ENCODE data around the gene PTGDS. TPM values are rescaled to one million over a fixed set of nuclear protein-coding genes. Genes with fewer than 3 reads are reported as not detected.

PTGDS gene
- total RNA-seq, 2 experiments from 2014 or later: 40.6 to 41.0 TPM

DNA sequence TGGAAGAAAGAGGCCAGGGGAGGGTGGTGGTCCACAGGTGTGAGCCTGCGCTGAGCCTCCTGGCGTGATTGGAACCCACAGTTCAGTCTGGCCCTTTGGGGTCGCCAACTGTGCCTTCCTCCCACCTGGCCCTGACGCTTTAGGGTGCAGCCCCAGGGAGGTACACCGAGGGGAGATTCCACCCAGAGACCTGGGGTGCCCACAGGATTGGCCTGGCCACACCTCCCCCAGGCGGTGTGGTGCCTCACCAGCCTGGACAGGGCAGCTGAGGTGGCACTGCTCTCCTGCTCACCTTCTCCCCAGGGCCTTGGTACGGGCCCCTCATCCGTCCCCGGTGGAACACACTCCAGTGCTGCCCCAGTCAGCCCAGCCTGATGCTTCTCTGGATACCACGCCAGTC is 20.1 kb downstream of the PTGDS start:
- Histone ChIP-seq H3K4me3 (ENCODE audit: low read length) (peak overlapping the region; percentile 10), H3K9me3 (ENCODE audit: control insufficient read depth in 1 of 2, insufficient read depth in 1 of 2, low read length in 2 of 2) (no peaks in the 10 kb centered on the region), H3K4me1 (ENCODE audit: insufficient read depth, low read length) (peaks cover 81% of the 10 kb centered on the region), H3K27me3 (ENCODE audit: control insufficient read depth in 1 of 2, insufficient read depth in 2 of 2, low read length in 2 of 2) (peaks cover 0 to 4% of the 10 kb centered on the region in 2 experiments), H3K36me3 (ENCODE audit: insufficient read depth, low read length) (peaks cover 10% of the 10 kb centered on the region), H3K27ac (ENCODE audit: low read depth in 1 of 2, low read length in 2 of 2) (peak overlapping the region in 1 of 2 donors; percentile 15)
- Mint-ChIP-seq H3K27me3 (peaks cover 10% of the 10 kb centered on the region), H3K4me1 (ENCODE audit: low read depth) (peaks cover 42% of the 10 kb centered on the region), H3K9me3 (no peaks in the 10 kb centered on the region), H3K4me3 (peak overlapping the region; percentile 70), H3K27ac (peak overlapping the region; percentile 87), H3K36me3 (ENCODE audit: low read depth) (peaks cover 8% of the 10 kb centered on the region)
- intact Hi-C loops (cut with DNase I, micrococcal nuclease): no loop called here
- ATAC-seq (ENCODE audit: poor library complexity) (no peak), DNase-seq (peak in 1 of 14 experiments; percentile 53)
- TF ChIP-seq, protein P1, sequence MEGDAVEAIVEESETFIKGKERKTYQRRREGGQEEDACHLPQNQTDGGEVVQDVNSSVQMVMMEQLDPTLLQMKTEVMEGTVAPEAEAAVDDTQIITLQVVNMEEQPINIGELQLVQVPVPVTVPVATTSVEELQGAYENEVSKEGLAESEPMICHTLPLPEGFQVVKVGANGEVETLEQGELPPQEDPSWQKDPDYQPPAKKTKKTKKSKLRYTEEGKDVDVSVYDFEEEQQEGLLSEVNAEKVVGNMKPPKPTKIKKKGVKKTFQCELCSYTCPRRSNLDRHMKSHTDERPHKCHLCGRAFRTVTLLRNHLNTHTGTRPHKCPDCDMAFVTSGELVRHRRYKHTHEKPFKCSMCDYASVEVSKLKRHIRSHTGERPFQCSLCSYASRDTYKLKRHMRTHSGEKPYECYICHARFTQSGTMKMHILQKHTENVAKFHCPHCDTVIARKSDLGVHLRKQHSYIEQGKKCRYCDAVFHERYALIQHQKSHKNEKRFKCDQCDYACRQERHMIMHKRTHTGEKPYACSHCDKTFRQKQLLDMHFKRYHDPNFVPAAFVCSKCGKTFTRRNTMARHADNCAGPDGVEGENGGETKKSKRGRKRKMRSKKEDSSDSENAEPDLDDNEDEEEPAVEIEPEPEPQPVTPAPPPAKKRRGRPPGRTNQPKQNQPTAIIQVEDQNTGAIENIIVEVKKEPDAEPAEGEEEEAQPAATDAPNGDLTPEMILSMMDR (IDR thresholded peaks at IDR 0.05): no peak
- CTCF ChIA-PET: interaction anchor here (1.8 kb wide), 1 partner anchor 38 kb away, joined by 9 read pairs; no protein-coding TSS in a partner anchor
- POLR2A ChIA-PET: interaction anchor here (1.0 kb wide), 1 partner anchor 244 kb away, joined by 3 read pairs; the partner anchor contains the start of gene TUBB4B

DNA sequence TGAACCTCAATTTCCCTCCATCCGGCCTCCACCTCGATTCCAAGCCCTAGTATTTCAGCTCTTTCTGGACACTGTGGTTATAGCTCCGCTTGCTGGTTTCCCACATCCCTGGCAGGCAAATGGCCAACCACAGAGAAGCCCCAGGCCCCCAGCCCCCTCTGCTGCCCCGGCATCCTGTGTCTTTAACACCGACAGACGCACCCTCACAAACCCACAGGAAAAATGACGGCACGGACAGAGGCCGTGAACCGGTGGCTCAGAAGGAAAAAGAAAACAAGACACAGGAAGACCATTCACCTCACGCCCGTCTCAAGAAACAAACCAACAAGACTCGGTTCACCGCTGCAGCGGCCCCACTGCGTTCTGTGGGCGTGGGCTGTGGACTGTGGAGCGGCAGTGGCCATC is 20.5 kb downstream of the PTGDS start:
- ATAC-seq (ENCODE audit: poor library complexity): peak; percentile 16
- Mint-ChIP-seq H3K9me3 (no peaks in the 10 kb centered on the region), H3K27ac (peak overlapping the region; percentile 87), H3K36me3 (ENCODE audit: low read depth) (peaks cover 8% of the 10 kb centered on the region), H3K4me3 (peak overlapping the region; percentile 70), H3K4me1 (ENCODE audit: low read depth) (peaks cover 39% of the 10 kb centered on the region), H3K27me3 (peaks cover 10% of the 10 kb centered on the region)
- POLR2A ChIA-PET: no interaction called here
- Histone ChIP-seq H3K4me1 (ENCODE audit: insufficient read depth, low read length) (peaks cover 77% of the 10 kb centered on the region), H3K27ac (ENCODE audit: low read depth in 1 of 2, low read length in 2 of 2) (peak overlapping the region in 1 of 2 donors; percentile 15), H3K4me3 (ENCODE audit: low read length) (peak overlapping the region; percentile 10), H3K36me3 (ENCODE audit: insufficient read depth, low read length) (peaks cover 10% of the 10 kb centered on the region), H3K27me3 (ENCODE audit: control insufficient read depth in 1 of 2, insufficient read depth in 2 of 2, low read length in 2 of 2) (peaks cover 0 to 4% of the 10 kb centered on the region in 2 experiments), H3K9me3 (ENCODE audit: control insufficient read depth in 1 of 2, insufficient read depth in 1 of 2, low read length in 2 of 2) (no peaks in the 10 kb centered on the region)
- TF ChIP-seq, protein P1 (IDR thresholded peaks at IDR 0.05): no peak
- CTCF ChIA-PET: no interaction called here
- DNase-seq: peak in 6 of 14 experiments; percentile 20 to 85 (median 50)
- intact Hi-C loops (cut with DNase I, micrococcal nuclease): no loop called here

DNA sequence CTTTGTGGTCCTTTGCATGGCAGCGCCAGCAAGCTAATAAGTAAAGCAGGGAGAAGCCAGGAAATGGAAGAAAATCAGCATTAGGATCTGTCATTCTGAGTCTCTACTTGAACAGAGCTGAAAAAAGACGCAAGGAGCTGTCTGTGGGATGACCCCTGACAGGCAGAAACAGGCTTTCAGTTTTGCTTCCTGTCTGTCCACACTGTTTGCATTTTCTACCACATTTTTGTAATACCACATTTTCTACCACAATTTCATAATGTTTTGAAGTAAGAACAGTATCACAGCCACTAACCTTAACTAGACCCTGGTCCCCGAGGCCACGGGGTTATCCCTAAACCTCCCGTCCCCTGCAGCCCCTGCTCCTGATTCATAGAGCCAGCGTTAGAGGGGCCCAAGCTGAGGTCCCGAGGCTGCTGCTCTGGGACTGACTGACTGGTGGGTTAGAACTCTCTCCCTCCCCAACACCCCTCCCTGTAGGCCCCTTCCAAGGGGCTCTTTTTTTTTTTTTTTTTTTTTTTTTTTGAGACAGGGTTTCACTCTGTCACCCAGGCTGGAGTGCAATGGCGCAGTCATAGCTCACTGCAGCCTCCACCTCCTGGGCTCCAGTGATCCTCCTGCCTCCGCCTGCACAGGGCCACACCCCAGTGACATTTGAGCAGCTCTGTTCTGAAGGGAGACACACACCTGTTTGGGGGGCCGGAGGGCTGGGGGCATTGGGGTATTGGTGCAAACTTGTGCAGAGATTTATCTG is 23.1 kb downstream of the PTGDS start:
- no peak overlapping the region for H3K27ac ChIP-seq (ENCODE audit: low read depth in 1 of 2, low read length in 2 of 2)
- TF ChIP-seq, protein P1 (IDR thresholded peaks at IDR 0.05): no peak
- H3K9me3 ChIP-seq (ENCODE audit: control insufficient read depth in 1 of 2, insufficient read depth in 1 of 2, low read length in 2 of 2): no peaks in the 10 kb centered on the region
- Mint-ChIP-seq H3K4me3 (peak overlapping the region; percentile 30), H3K9me3 (no peaks in the 10 kb centered on the region), H3K4me1 (ENCODE audit: low read depth) (peaks cover 28% of the 10 kb centered on the region), H3K36me3 (ENCODE audit: low read depth) (peaks cover 4% of the 10 kb centered on the region), H3K27me3 (peaks cover 10% of the 10 kb centered on the region), H3K27ac (peak overlapping the region; percentile 53)
- DNase-seq (peak in 3 of 14 experiments; percentile 56 to 70 (median 58)), ATAC-seq (ENCODE audit: poor library complexity) (peak; percentile 31)
- peaks cover 57% of the 10 kb centered on the region for H3K4me1 ChIP-seq (ENCODE audit: insufficient read depth, low read length)
- intact Hi-C loops (cut with DNase I, micrococcal nuclease): no loop called here
- CTCF ChIA-PET: interaction anchor here (0.7 kb wide), 1 partner anchor 35 kb away, joined by 3 read pairs; no protein-coding TSS in a partner anchor
- H3K27me3 ChIP-seq (ENCODE audit: control insufficient read depth in 1 of 2, insufficient read depth in 2 of 2, low read length in 2 of 2): peaks cover 0 to 4% of the 10 kb centered on the region in 2 experiments
- H3K4me3 ChIP-seq (ENCODE audit: low read length): no peak overlapping the region
- H3K36me3 ChIP-seq (ENCODE audit: insufficient read depth, low read length): no peaks in the 10 kb centered on the region
- POLR2A ChIA-PET: no interaction called here

Data from CD4-positive, alpha-beta T cell (primary cell).